GM12878 (cell line): ENCODE measurements around the gene RPS6KA2. TPM values are rescaled to one million over a fixed set of nuclear protein-coding genes. Genes with fewer than 3 reads are reported as not detected.

Source experiments
- ATAC-seq: fragments of 200-7000 bp; cut with Tn5 transposase; 3 replicates; pipeline ENCODE4 v1.9.1; 2020; ENCODE audit warnings: mild to moderate bottlenecking, moderate library complexity
- BruUV-seq: library from RNA; stranded (reverse); fragments of 400-500 nt; replicated peaks from 2 replicates; lab custom pipeline; 2021; lab: Mats Ljungman, UMichigan
- CTCF ChIA-PET: fragments of 300-600 bp; sonication (Branson Sonifier 250); formaldehyde crosslinking; extraction: SDS; loops from one replicate; lab custom pipeline; 2021; ENCODE audit warnings: inconsistent platforms; lab: Yijun Ruan, JAX
- POLR2A ChIA-PET: fragments of 350-600 bp; formaldehyde crosslinking; extraction: SDS; loops from one replicate; lab custom pipeline; 2021; ENCODE audit warnings: inconsistent platforms; lab: Charles Lee
- RAD21 ChIA-PET: fragments of 300-600 bp; sonication (Branson Sonifier 250); formaldehyde crosslinking; loops from one replicate; lab custom pipeline; 2023; ENCODE audit warnings: antibody characterized with exemption; ENCODE audit not compliant: unreplicated experiment; lab: Charles Lee
- SMC1A ChIA-PET: fragments of 300-600 bp; sonication (Branson Sonifier 250); formaldehyde crosslinking; loops from one replicate; lab custom pipeline; 2023; ENCODE audit not compliant: unreplicated experiment, uncharacterized antibody; lab: Charles Lee
- DNase-seq: peaks from one replicate; pipeline ENCODE4 v3.0.0-alpha.2; 2011; ENCODE audit warnings: low read depth, low spot score
- FAIRE-seq: peaks from 3 replicates; lab custom pipeline; 2011; peaks lifted over from hg19 to GRCh38; lab: Jason Lieb, UNC
- H2AFZ ChIP-seq: 2 replicates; pipeline ENCODE4 v1.6.0; 2011; ENCODE audit warnings: low read depth, low read length, control low read depth; ENCODE audit not compliant: control insufficient read depth
- H3K27ac ChIP-seq: 2 replicates; pipeline ENCODE4 v1.5.1; 2011; ENCODE audit warnings: control low read depth; ENCODE audit not compliant: control insufficient read depth, insufficient read depth
- H3K27me3 ChIP-seq, 2 experiments: replicated peaks in 1 of 2; 2 replicates each; pipeline versions ENCODE4 v1.6.0 to v1.6.1; 2011; ENCODE audit warnings: low read length in 1 of 2; ENCODE audit not compliant: control insufficient read depth in 2 of 2, insufficient read depth in 2 of 2
- H3K36me3 ChIP-seq, 2 experiments: 2 replicates each; pipeline ENCODE4 v1.5.1; 2011; ENCODE audit warnings: low read length in 1 of 2; ENCODE audit not compliant: control insufficient read depth in 2 of 2, insufficient read depth in 2 of 2
- H3K4me1 ChIP-seq: 2 replicates; pipeline ENCODE4 v1.6.1; 2011; ENCODE audit warnings: mild to moderate bottlenecking, low read length, moderate library complexity, mixed read lengths; ENCODE audit not compliant: control insufficient read depth, insufficient read depth
- H3K4me2 ChIP-seq: 2 replicates; pipeline ENCODE4 v1.6.0; 2011; ENCODE audit warnings: control low read depth; ENCODE audit not compliant: control insufficient read depth, insufficient read depth
- H3K4me3 ChIP-seq: fragments of 200-600 bp; sonication (generic); 2 replicates; pipeline ENCODE4 v1.5.1; 2016
- H3K79me2 ChIP-seq: 2 replicates; pipeline ENCODE4 v1.6.0; 2011; ENCODE audit warnings: low read length; ENCODE audit not compliant: control insufficient read depth, insufficient read depth
- H3K9ac ChIP-seq: 2 replicates; pipeline ENCODE4 v1.8.0; 2011; ENCODE audit warnings: low read length, control low read depth, mixed read lengths; ENCODE audit not compliant: control insufficient read depth, insufficient read depth
- H3K9me3 ChIP-seq: replicated peaks from 3 replicates; pipeline ENCODE4 v1.5.1; 2011; ENCODE audit warnings: mild to moderate bottlenecking, low read length; ENCODE audit not compliant: control insufficient read depth, insufficient read depth
- H4K20me1 ChIP-seq: 2 replicates; pipeline ENCODE4 v1.6.0; 2011; ENCODE audit not compliant: control insufficient read depth, insufficient read depth
- BACH1 ChIP-seq: fragments of 450-650 bp; IDR thresholded peaks from 2 replicates; pipeline ENCODE4 v1.6.1; 2017; ENCODE audit warnings: mild to moderate bottlenecking, borderline replicate concordance
- ESRRA ChIP-seq: IDR thresholded peaks from 2 replicates; pipeline ENCODE4 v1.6.1; 2012; ENCODE audit warnings: mild to moderate bottlenecking, low read length, improper control_type of control experiment
- MYB ChIP-seq: fragments of 150-350 bp; IDR thresholded peaks from 2 replicates; pipeline ENCODE4 v1.6.1; 2014; ENCODE audit warnings: mild to moderate bottlenecking, low read depth, low read length, borderline replicate concordance
- RBBP5 ChIP-seq: fragments of 200-600 bp; sonication (generic); conservative IDR thresholded peaks from 2 replicates; pipeline ENCODE4 v1.6.1; 2016
- RUNX3 ChIP-seq: IDR thresholded peaks from 2 replicates; pipeline ENCODE4 v1.6.1; 2012; ENCODE audit warnings: low read length, inconsistent platforms
- SIX5 ChIP-seq: IDR thresholded peaks from 2 replicates; pipeline ENCODE4 v1.6.1; 2011; ENCODE audit warnings: mild to moderate bottlenecking, low read depth, low read length, moderate library complexity; ENCODE audit not compliant: severe bottlenecking
- TCF7 ChIP-seq: IDR thresholded peaks from 2 replicates; pipeline ENCODE4 v1.6.1; 2014; ENCODE audit warnings: antibody characterized with exemption, borderline replicate concordance
- ZNF207 ChIP-seq: fragments of 450-650 bp; IDR thresholded peaks from 2 replicates; pipeline ENCODE4 v1.6.1; 2014; ENCODE audit warnings: antibody characterized with exemption, mild to moderate bottlenecking, borderline replicate concordance
- ZSCAN29 ChIP-seq: fragments of 450-650 bp; IDR thresholded peaks from 2 replicates; pipeline ENCODE4 v1.6.1; 2017; ENCODE audit warnings: mild to moderate bottlenecking, moderate library complexity
- WGBS: methylation state at CpG from one replicate; pipeline ENCODE4 v1.1.6; 2016; ENCODE audit warnings: low lambda C conversion rate; ENCODE audit not compliant: insufficient replicate concordance, insufficient coverage; ENCODE audit errors: missing lambda C conversion rate; 5-methylcytosine and 5-hydroxymethylcytosine counted together
- in situ Hi-C: fragments of 300-500 bp; cut with MboI; formaldehyde crosslinking; loops from 9 replicates; pipeline ENCODE4 v1.14.3; 2018; ENCODE audit warnings: mixed read lengths
- intact Hi-C: fragments of 100-400 bp; cut with micrococcal nuclease; formaldehyde crosslinking; loops from one replicate; pipeline ENCODE4 v1.14.2; 2022; ENCODE audit not compliant: unreplicated experiment
- polyA plus RNA-seq, 11 experiments: library from polyadenylated mRNA; depleted of rRNA in 4 of 11; unstranded in 6 of 11; stranded (reverse) in 5 of 11; fragments of >200 nt; fragmentation: Nextera tagmentation in 4 of 11; fragmentation: Illumina TruSeq in 1 of 11; extraction: Ambion mirVana in 4 of 11; extraction: Trizol in 1 of 11; gene quantifications; 1 replicate in 1 of 11; 2 replicates in 10 of 11; pipeline versions ENCODE4 v1.2.1 to v1.2.3, GENCODE V29; 2011 to 2016; ENCODE audit warnings: inconsistent platforms in 2 of 11, missing spikeins in 2 of 11, low read depth in 1 of 11
- total RNA-seq, 4 experiments: library from RNA; depleted of rRNA in 3 of 4; stranded (reverse); fragments of >200 nt in 3 of 4; fragmentation: Illumina TruSeq in 1 of 4; extraction: Trizol in 1 of 4; gene quantifications; 2 replicates each; pipeline versions ENCODE4 v1.2.1 to v1.2.3, GENCODE V29; 2013 to 2021
- TF ChIP-seq, protein P1 (sequence below): fragments of 450-650 bp; IDR thresholded peaks from 2 replicates; pipeline ENCODE4 v1.6.1; 2017; ENCODE audit warnings: mild to moderate bottlenecking, moderate library complexity

The RPS6KA2 gene
- total and polyA plus RNA-seq, 10 of the 15 experiments (the other 5 are each of a cell fraction or from before 2014, with no cell fraction given): 0.02 to 1.0 (median 0.22) TPM; not detected in 1

GRCh38 chr6:166440106-166440505 lies 186.9 kb downstream of the RPS6KA2 start:
- WGBS: 38% methylated on average over 11 of the region's 11 CpGs
- in situ Hi-C loops (no loop called here), intact Hi-C loops (no loop called here)
- H3K27ac ChIP-seq: no peak overlapping the region
- no peak overlapping the region for H3K4me3 ChIP-seq
- TF ChIP-seq SIX5 (no peak), TCF7 (no peak), RBBP5 (no peak), BACH1 (no peak), ZNF207 (no peak), RUNX3 (no peak), ESRRA (no peak), MYB (no peak), ZSCAN29 (no peak)
- TF ChIP-seq, protein P1, sequence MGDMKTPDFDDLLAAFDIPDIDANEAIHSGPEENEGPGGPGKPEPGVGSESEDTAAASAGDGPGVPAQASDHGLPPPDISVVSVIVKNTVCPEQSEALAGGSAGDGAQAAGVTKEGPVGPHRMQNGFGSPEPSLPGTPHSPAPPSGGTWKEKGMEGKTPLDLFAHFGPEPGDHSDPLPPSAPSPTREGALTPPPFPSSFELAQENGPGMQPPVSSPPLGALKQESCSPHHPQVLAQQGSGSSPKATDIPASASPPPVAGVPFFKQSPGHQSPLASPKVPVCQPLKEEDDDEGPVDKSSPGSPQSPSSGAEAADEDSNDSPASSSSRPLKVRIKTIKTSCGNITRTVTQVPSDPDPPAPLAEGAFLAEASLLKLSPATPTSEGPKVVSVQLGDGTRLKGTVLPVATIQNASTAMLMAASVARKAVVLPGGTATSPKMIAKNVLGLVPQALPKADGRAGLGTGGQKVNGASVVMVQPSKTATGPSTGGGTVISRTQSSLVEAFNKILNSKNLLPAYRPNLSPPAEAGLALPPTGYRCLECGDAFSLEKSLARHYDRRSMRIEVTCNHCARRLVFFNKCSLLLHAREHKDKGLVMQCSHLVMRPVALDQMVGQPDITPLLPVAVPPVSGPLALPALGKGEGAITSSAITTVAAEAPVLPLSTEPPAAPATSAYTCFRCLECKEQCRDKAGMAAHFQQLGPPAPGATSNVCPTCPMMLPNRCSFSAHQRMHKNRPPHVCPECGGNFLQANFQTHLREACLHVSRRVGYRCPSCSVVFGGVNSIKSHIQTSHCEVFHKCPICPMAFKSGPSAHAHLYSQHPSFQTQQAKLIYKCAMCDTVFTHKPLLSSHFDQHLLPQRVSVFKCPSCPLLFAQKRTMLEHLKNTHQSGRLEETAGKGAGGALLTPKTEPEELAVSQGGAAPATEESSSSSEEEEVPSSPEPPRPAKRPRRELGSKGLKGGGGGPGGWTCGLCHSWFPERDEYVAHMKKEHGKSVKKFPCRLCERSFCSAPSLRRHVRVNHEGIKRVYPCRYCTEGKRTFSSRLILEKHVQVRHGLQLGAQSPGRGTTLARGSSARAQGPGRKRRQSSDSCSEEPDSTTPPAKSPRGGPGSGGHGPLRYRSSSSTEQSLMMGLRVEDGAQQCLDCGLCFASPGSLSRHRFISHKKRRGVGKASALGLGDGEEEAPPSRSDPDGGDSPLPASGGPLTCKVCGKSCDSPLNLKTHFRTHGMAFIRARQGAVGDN: no peak
- no peak overlapping the region for H3K9ac ChIP-seq
- H3K79me2 ChIP-seq: no peaks in the 10 kb centered on the region
- ChIA-PET CTCF (no interaction called here), RAD21 (no interaction called here), POLR2A (no interaction called here), SMC1A (no interaction called here)
- H2AFZ ChIP-seq: no peak overlapping the region
- H3K4me1 ChIP-seq: no peaks in the 10 kb centered on the region
- H3K4me2 ChIP-seq: no peak overlapping the region
- no peak for DNase-seq
- H3K27me3 ChIP-seq: no peaks in the 10 kb centered on the region; a peak in 1 of 4 replicates
- BruUV-seq: no TSS peak
- H3K9me3 ChIP-seq: no peaks in the 10 kb centered on the region
- ATAC-seq: no peak
- no peaks in the 10 kb centered on the region for H4K20me1 ChIP-seq
- H3K36me3 ChIP-seq: no peaks in the 10 kb centered on the region
- FAIRE-seq: no peak
